ENCODE measurements around the gene HS6ST1. TPM values are rescaled to one million over a fixed set of nuclear protein-coding genes. Genes with fewer than 3 reads are reported as not detected.

HS6ST1 gene
- total RNA-seq, result 10 to 100 TPM; 10.1 to 11.4 TPM

- no peaks in the 10 kb centered on the region for H3K9me3 Mint-ChIP-seq
- DNase-seq (peak; percentile 97), ATAC-seq (ENCODE audit: low read depth) (peak; percentile 79)
- peaks cover 11% of the 10 kb centered on the region for H3K27me3 Mint-ChIP-seq
- H3K4me3 Mint-ChIP-seq, result peak within 1 kb of the TSS; percentile 80
- peaks cover 23% of the 10 kb centered on the region for H3K4me1 Mint-ChIP-seq
- POLR2A ChIA-PET, result no interaction called here
- no peaks in the 10 kb centered on the region for H3K36me3 Mint-ChIP-seq
- H3K27ac Mint-ChIP-seq, result peak within 1 kb of the TSS; percentile 42
Measured at GRCh38 chr2:128318776-128319464, at the start of gene HS6ST1. Gene HS6ST1, minus strand, starts transcription at chr2:128318868. Its CDS starts 305 bp downstream, at chr2:128318563.

- ATAC-seq (ENCODE audit: low read depth) (no peak), DNase-seq (peak; percentile 11)
- peaks cover 50% of the 10 kb centered on the region for H3K27me3 Mint-ChIP-seq
- POLR2A ChIA-PET, result no interaction called here
- no peak overlapping the region for H3K4me3 Mint-ChIP-seq
- no peaks in the 10 kb centered on the region for H3K9me3 Mint-ChIP-seq
- H3K4me1 Mint-ChIP-seq, result peaks cover 7% of the 10 kb centered on the region
- no peaks in the 10 kb centered on the region for H3K36me3 Mint-ChIP-seq
- no peak overlapping the region for H3K27ac Mint-ChIP-seq
Measured at GRCh38 chr2:128367601-128368359, 49.1 kb upstream of the HS6ST1 start.

GRCh38 chr2:128366713-128367511 lies 48.2 kb upstream of the HS6ST1 start:
- no peaks in the 10 kb centered on the region for H3K36me3 Mint-ChIP-seq
- no peak overlapping the region for H3K4me3 Mint-ChIP-seq
- DNase-seq (peak; percentile 13), ATAC-seq (ENCODE audit: low read depth) (no peak)
- H3K27me3 Mint-ChIP-seq, result peaks cover 45% of the 10 kb centered on the region
- no peak overlapping the region for H3K27ac Mint-ChIP-seq
- H3K4me1 Mint-ChIP-seq, result no peaks in the 10 kb centered on the region
- H3K9me3 Mint-ChIP-seq, result no peaks in the 10 kb centered on the region
- POLR2A ChIA-PET, result no interaction called here

- Mint-ChIP-seq H3K4me1 (no peaks in the 10 kb centered on the region), H3K27ac (no peak overlapping the region), H3K36me3 (no peaks in the 10 kb centered on the region), H3K4me3 (no peak overlapping the region), H3K9me3 (no peaks in the 10 kb centered on the region), H3K27me3 (peaks cover 41% of the 10 kb centered on the region)
- no peak for ATAC-seq (ENCODE audit: low read depth)
- DNase-seq, result peak; percentile 2
- POLR2A ChIA-PET, result no interaction called here
Measured at GRCh38 chr2:128365217-128365905, 46.7 kb upstream of the HS6ST1 start.

GRCh38 chr2:128364441-128364911 lies 45.8 kb upstream of the HS6ST1 start:
- Mint-ChIP-seq H3K4me1 (no peaks in the 10 kb centered on the region), H3K27ac (no peak overlapping the region), H3K9me3 (no peaks in the 10 kb centered on the region), H3K4me3 (no peak overlapping the region), H3K27me3 (peaks cover 40% of the 10 kb centered on the region), H3K36me3 (no peaks in the 10 kb centered on the region)
- DNase-seq (peak; percentile 21), ATAC-seq (ENCODE audit: low read depth) (no peak)
- POLR2A ChIA-PET, result no interaction called here

GRCh38 chr2:128363934-128364361 lies 45.3 kb upstream of the HS6ST1 start:
- DNase-seq (peak; percentile 17), ATAC-seq (ENCODE audit: low read depth) (no peak)
- H3K27ac Mint-ChIP-seq, result no peak overlapping the region
- no peaks in the 10 kb centered on the region for H3K4me1 Mint-ChIP-seq
- no peak overlapping the region for H3K4me3 Mint-ChIP-seq
- POLR2A ChIA-PET, result no interaction called here
- H3K36me3 Mint-ChIP-seq, result no peaks in the 10 kb centered on the region
- H3K9me3 Mint-ChIP-seq, result no peaks in the 10 kb centered on the region
- peaks cover 36% of the 10 kb centered on the region for H3K27me3 Mint-ChIP-seq

GRCh38 chr2:128362889-128363228 lies 44.2 kb upstream of the HS6ST1 start:
- POLR2A ChIA-PET, result no interaction called here
- H3K27me3 Mint-ChIP-seq, result peaks cover 29% of the 10 kb centered on the region
- ATAC-seq (ENCODE audit: low read depth) (no peak), DNase-seq (peak; percentile 2)
- H3K27ac Mint-ChIP-seq, result no peak overlapping the region
- H3K36me3 Mint-ChIP-seq, result no peaks in the 10 kb centered on the region
- no peaks in the 10 kb centered on the region for H3K4me1 Mint-ChIP-seq
- no peak overlapping the region for H3K4me3 Mint-ChIP-seq
- H3K9me3 Mint-ChIP-seq, result no peaks in the 10 kb centered on the region

GRCh38 chr2:128362176-128362888 lies 43.7 kb upstream of the HS6ST1 start:
- POLR2A ChIA-PET, result no interaction called here
- H3K4me1 Mint-ChIP-seq, result no peaks in the 10 kb centered on the region
- DNase-seq (peak; percentile 2), ATAC-seq (ENCODE audit: low read depth) (no peak)
- H3K27ac Mint-ChIP-seq, result no peak overlapping the region
- H3K4me3 Mint-ChIP-seq, result no peak overlapping the region
- H3K27me3 Mint-ChIP-seq, result peaks cover 26% of the 10 kb centered on the region
- H3K36me3 Mint-ChIP-seq, result no peaks in the 10 kb centered on the region
- no peaks in the 10 kb centered on the region for H3K9me3 Mint-ChIP-seq

GRCh38 chr2:128361376-128362131 lies 42.9 kb upstream of the HS6ST1 start:
- Mint-ChIP-seq H3K27ac (no peak overlapping the region), H3K4me1 (no peaks in the 10 kb centered on the region), H3K4me3 (no peak overlapping the region), H3K9me3 (no peaks in the 10 kb centered on the region), H3K36me3 (no peaks in the 10 kb centered on the region), H3K27me3 (peaks cover 23% of the 10 kb centered on the region)
- POLR2A ChIA-PET, result no interaction called here
- no peak for ATAC-seq (ENCODE audit: low read depth)
- peak; percentile 15 for DNase-seq

GRCh38 chr2:128360711-128361110 lies 42.0 kb upstream of the HS6ST1 start:
- no peak overlapping the region for H3K4me3 Mint-ChIP-seq
- H3K36me3 Mint-ChIP-seq, result no peaks in the 10 kb centered on the region
- ATAC-seq (ENCODE audit: low read depth) (no peak), DNase-seq (no peak)
- peaks cover 14% of the 10 kb centered on the region for H3K27me3 Mint-ChIP-seq
- no peaks in the 10 kb centered on the region for H3K9me3 Mint-ChIP-seq
- H3K27ac Mint-ChIP-seq, result no peak overlapping the region
- no peaks in the 10 kb centered on the region for H3K4me1 Mint-ChIP-seq
- POLR2A ChIA-PET, result no interaction called here

- ATAC-seq (ENCODE audit: low read depth), result no peak
- no peak overlapping the region for H3K4me3 Mint-ChIP-seq
- H3K36me3 Mint-ChIP-seq, result no peaks in the 10 kb centered on the region
- H3K27me3 Mint-ChIP-seq, result peaks cover 15% of the 10 kb centered on the region
- H3K4me1 Mint-ChIP-seq, result no peaks in the 10 kb centered on the region
- H3K9me3 Mint-ChIP-seq, result no peaks in the 10 kb centered on the region
- no peak for DNase-seq
- no peak overlapping the region for H3K27ac Mint-ChIP-seq
- POLR2A ChIA-PET, result no interaction called here
Measured at GRCh38 chr2:128359841-128360240, 41.2 kb upstream of the HS6ST1 start.
